IMR-90 (cell line): Measurements from ENCODE around the gene EFEMP2. TPM values are rescaled to one million over a fixed set of nuclear protein-coding genes. Genes with fewer than 3 reads are reported as not detected.

ENCODE experiments used
- ATAC-seq: fragments of 200-7000 bp; cut with Tn5 transposase; 2 replicates; pipeline ENCODE4 v1.9.1; 2020; ENCODE audit warnings: low read depth, mild to moderate bottlenecking, moderate library complexity
- BruUV-seq: library from RNA; stranded (reverse); fragments of 400-500 nt; replicated peaks from 2 replicates; lab custom pipeline; 2021; lab: Mats Ljungman, UMichigan
- CTCF ChIA-PET: fragments of 300-600 bp; formaldehyde crosslinking; extraction: SDS; loops from one replicate; lab custom pipeline; 2021; ENCODE audit warnings: antibody characterized with exemption; lab: Yijun Ruan, JAX
- POLR2A ChIA-PET: fragments of 300-600 bp; sonication (Branson Sonifier 250); formaldehyde crosslinking; loops from one replicate; lab custom pipeline; 2022; ENCODE audit warnings: antibody characterized with exemption; ENCODE audit not compliant: unreplicated experiment; lab: Charles Lee
- DNase-seq: peaks from one replicate; pipeline ENCODE4 v3.0.0; 2013
- H2AFZ ChIP-seq: replicated peaks from 2 replicates; pipeline ENCODE3; 2013; ENCODE audit warnings: low read length, mild to moderate bottlenecking; ENCODE audit not compliant: poor library complexity
- H2AK5ac ChIP-seq: 2 replicates; pipeline ENCODE4 v1.6.1; 2013; ENCODE audit warnings: low read depth, low read length, inconsistent platforms
- H2AK9ac ChIP-seq: replicated peaks from 2 replicates; pipeline ENCODE3; 2013; ENCODE audit warnings: mild to moderate bottlenecking, low read depth, low read length, moderate library complexity; ENCODE audit not compliant: poor library complexity
- H2BK120ac ChIP-seq: 2 replicates; pipeline ENCODE4 v1.6.1; 2013; ENCODE audit warnings: low read depth, low read length, inconsistent platforms
- H2BK15ac ChIP-seq: 3 replicates; pipeline ENCODE4 v1.6.1; 2013; ENCODE audit warnings: low read depth, low read length, inconsistent platforms
- H2BK20ac ChIP-seq: 2 replicates; pipeline ENCODE4 v1.6.1; 2013; ENCODE audit warnings: low read depth, mild to moderate bottlenecking, inconsistent platforms, low read length, moderate library complexity
- H2BK5ac ChIP-seq: 2 replicates; pipeline ENCODE4 v1.6.1; 2013; ENCODE audit warnings: mild to moderate bottlenecking, low read depth, low read length, inconsistent platforms; ENCODE audit not compliant: poor library complexity, severe bottlenecking
- H3K14ac ChIP-seq: replicated peaks from 2 replicates; pipeline ENCODE4 v1.6.1; 2013; ENCODE audit warnings: low read depth, low read length, inconsistent platforms
- H3K18ac ChIP-seq: 2 replicates; pipeline ENCODE4 v1.6.1; 2013; ENCODE audit warnings: low read depth, low read length, control low read depth
- H3K23ac ChIP-seq: 2 replicates; pipeline ENCODE4 v1.6.1; 2013; ENCODE audit warnings: low read depth, low read length, inconsistent platforms
- H3K27ac ChIP-seq: 2 replicates; pipeline ENCODE4 v1.5.1; 2013; ENCODE audit warnings: mild to moderate bottlenecking, control low read depth, low read length; ENCODE audit not compliant: insufficient read depth
- H3K27me3 ChIP-seq: 2 replicates; pipeline ENCODE4 v1.6.1; 2013; ENCODE audit warnings: low read length; ENCODE audit not compliant: control insufficient read depth, insufficient read depth
- H3K36me3 ChIP-seq: 2 replicates; pipeline ENCODE4 v1.6.1; 2013; ENCODE audit warnings: low read length, mixed read lengths; ENCODE audit not compliant: control insufficient read depth, insufficient read depth
- H3K4ac ChIP-seq: 2 replicates; pipeline ENCODE4 v1.6.1; 2013; ENCODE audit warnings: low read depth, low read length, inconsistent platforms
- H3K4me1 ChIP-seq: 2 replicates; pipeline ENCODE4 v1.6.1; 2013; ENCODE audit warnings: low read length, mixed read lengths; ENCODE audit not compliant: control insufficient read depth, insufficient read depth
- H3K4me2 ChIP-seq: 2 replicates; pipeline ENCODE4 v1.6.1; 2013; ENCODE audit warnings: low read depth, mild to moderate bottlenecking, control low read depth, low read length, moderate library complexity
- H3K4me3 ChIP-seq: 2 replicates; pipeline ENCODE4 v1.5.1; 2013; ENCODE audit warnings: low read depth, mild to moderate bottlenecking, control low read depth, low read length, moderate library complexity; ENCODE audit not compliant: insufficient read depth
- H3K56ac ChIP-seq: 2 replicates; pipeline ENCODE4 v1.6.1; 2013; ENCODE audit warnings: low read length, inconsistent platforms; ENCODE audit not compliant: insufficient read depth; ENCODE audit errors: extremely low read depth
- H3K79me1 ChIP-seq, 2 experiments: 2 replicates each; pipeline ENCODE4 v1.6.1; 2013; ENCODE audit warnings: low read length in 2 of 2, inconsistent platforms in 1 of 2, low read depth in 1 of 2
- H3K9ac ChIP-seq: 2 replicates; pipeline ENCODE4 v1.6.1; 2013; ENCODE audit warnings: low read depth, low read length, control low read depth
- H3K9me1 ChIP-seq: 2 replicates; pipeline ENCODE4 v1.6.1; 2013; ENCODE audit warnings: low read length, inconsistent platforms; ENCODE audit not compliant: insufficient read depth
- H3K9me3 ChIP-seq: 2 replicates; pipeline ENCODE4 v1.6.1; 2013; ENCODE audit warnings: low read length; ENCODE audit not compliant: control insufficient read depth, insufficient read depth
- H4K20me1 ChIP-seq: 2 replicates; pipeline ENCODE4 v1.6.1; 2013; ENCODE audit warnings: low read length, inconsistent platforms; ENCODE audit not compliant: insufficient read depth
- H4K5ac ChIP-seq: 2 replicates; pipeline ENCODE4 v1.6.1; 2013; ENCODE audit warnings: mild to moderate bottlenecking, low read depth, low read length, control low read depth
- H4K8ac ChIP-seq, 2 experiments: 2 replicates each; pipeline ENCODE4 v1.6.1; 2013; ENCODE audit warnings: low read depth in 2 of 2, low read length in 2 of 2, control low read depth in 1 of 2, inconsistent platforms in 1 of 2
- H4K91ac ChIP-seq: 2 replicates; pipeline ENCODE4 v1.6.1; 2013; ENCODE audit warnings: low read depth, low read length, inconsistent platforms; ENCODE audit not compliant: insufficient read depth
- BHLHE40 ChIP-seq: fragments of 150-350 bp; IDR thresholded peaks from 2 replicates; pipeline ENCODE4 v1.6.1; 2016; ENCODE audit warnings: mild to moderate bottlenecking, low read depth, low read length
- CHD1 ChIP-seq: IDR thresholded peaks from 2 replicates; pipeline ENCODE4 v1.6.1; 2012; ENCODE audit warnings: low read depth, low read length, improper control_type of control experiment
- CTCF ChIP-seq: conservative IDR thresholded peaks from 2 replicates; pipeline ENCODE4 v1.5.1; 2012; ENCODE audit warnings: mild to moderate bottlenecking, low read depth, low read length, improper control_type of control experiment
- FOS ChIP-seq: fragments of 150-350 bp; IDR thresholded peaks from 2 replicates; pipeline ENCODE4 v1.6.1; 2016; ENCODE audit warnings: low read depth, low read length
- MAFK ChIP-seq: IDR thresholded peaks from 2 replicates; pipeline ENCODE4 v1.6.1; 2012; ENCODE audit warnings: low read depth, low read length, improper control_type of control experiment
- MAZ ChIP-seq: IDR thresholded peaks from 2 replicates; pipeline ENCODE4 v1.6.1; 2012; ENCODE audit warnings: low read depth, mild to moderate bottlenecking, low read length, improper control_type of control experiment, moderate library complexity, borderline replicate concordance
- MXI1 ChIP-seq: IDR thresholded peaks from 2 replicates; pipeline ENCODE4 v1.6.1; 2012; ENCODE audit warnings: low read depth, mild to moderate bottlenecking, low read length, moderate library complexity, borderline replicate concordance
- POLR2A ChIP-seq: IDR thresholded peaks from 2 replicates; pipeline ENCODE4 v1.6.1; 2012; ENCODE audit warnings: mild to moderate bottlenecking, low read depth, low read length
- RAD21 ChIP-seq: IDR thresholded peaks from 2 replicates; pipeline ENCODE4 v1.6.1; 2012; ENCODE audit warnings: low read length, improper control_type of control experiment
- RCOR1 ChIP-seq: IDR thresholded peaks from 2 replicates; pipeline ENCODE4 v1.6.1; 2012; ENCODE audit warnings: mild to moderate bottlenecking, low read length, improper control_type of control experiment; ENCODE audit not compliant: insufficient replicate concordance
- SMC3 ChIP-seq: fragments of 150-350 bp; IDR thresholded peaks from 2 replicates; pipeline ENCODE4 v1.6.1; 2016; ENCODE audit warnings: low read depth, mild to moderate bottlenecking, antibody characterized with exemption, low read length, moderate library complexity
- WGBS, 2 experiments: methylation state at CpG; one replicate each; pipeline versions ENCODE4 v1.1.5 to v1.1.7; 2013; ENCODE audit warnings: missing lambda C conversion rate in 2 of 2; ENCODE audit not compliant: insufficient read length in 1 of 2; ENCODE audit errors: extremely low coverage in 2 of 2; 5-methylcytosine and 5-hydroxymethylcytosine counted together
- dilution Hi-C: fragments of 300-500 bp; cut with HindIII; formaldehyde crosslinking; loops from one replicate; pipeline ENCODE4 v1.14.3; 2018; ENCODE audit warnings: low sequenced_read_pairs; ENCODE audit not compliant: unreplicated experiment
- in situ Hi-C: fragments of 300-500 bp; cut with MboI; formaldehyde crosslinking; loops from 3 replicates; pipeline ENCODE4 v1.14.3; 2019; ENCODE audit warnings: low sequenced_read_pairs, inconsistent platforms, mixed read lengths
- intact Hi-C: fragments of 100-400 bp; cut with micrococcal nuclease; formaldehyde crosslinking; loops from 2 replicates; pipeline ENCODE4 v1.10.0; 2022
- polyA plus RNA-seq, 3 experiments: library from polyadenylated mRNA; depleted of rRNA; stranded (reverse); fragments of >200 nt; gene quantifications; 2 replicates each; pipeline ENCODE4 v1.2.3, GENCODE V29; 2012; ENCODE audit warnings: low replicate concordance in 1 of 3
- total RNA-seq: library from RNA; depleted of rRNA; stranded (reverse); fragments of >200 nt; gene quantifications from 2 replicates; pipeline ENCODE4 v1.2.3, GENCODE V29; 2012
- TF ChIP-seq, protein P1 (sequence below): fragments of 150-350 bp; IDR thresholded peaks from 2 replicates; pipeline ENCODE4 v1.6.1; 2017; ENCODE audit warnings: mild to moderate bottlenecking, antibody characterized with exemption, low read length, low read depth

Gene EFEMP2
- total and polyA plus RNA-seq, 2 of the 4 experiments (the other 2 are of a cell fraction) = 62.7 to 431 TPM

DNA sequence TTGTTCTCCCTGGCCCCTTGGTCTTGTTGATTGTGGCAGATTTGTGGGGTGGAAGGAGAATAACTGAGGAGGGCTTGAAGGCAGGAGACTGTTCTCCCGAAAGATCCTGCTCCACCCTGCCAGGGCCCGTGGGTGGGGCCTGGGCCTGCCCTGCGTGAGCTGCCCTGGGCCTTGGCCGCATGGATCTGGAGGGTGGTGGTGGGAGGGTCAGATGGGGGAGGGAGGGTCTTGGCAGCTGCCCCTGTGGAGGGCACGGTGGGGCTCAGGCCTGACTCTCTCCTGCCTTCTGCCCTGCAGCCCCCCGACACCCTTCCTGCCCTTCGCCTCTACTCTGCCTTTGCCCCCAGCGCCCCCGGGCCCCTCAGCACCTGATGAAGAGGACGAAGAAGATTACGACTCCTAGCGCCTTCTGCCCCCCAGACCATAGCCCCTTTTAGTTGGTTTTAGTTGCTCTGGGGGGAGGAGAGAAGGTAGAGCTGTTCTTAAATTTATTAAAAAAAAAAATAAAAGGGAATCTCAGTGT is 48.5 kb upstream of the EFEMP2 start:
- Histone ChIP-seq H2BK120ac (no peak overlapping the region), H3K9me1 (peaks cover 16% of the 10 kb centered on the region; the same call in 1 of the 2 replicates), H3K79me1 (peaks cover 12 to 51% of the 10 kb centered on the region in 2 experiments), H3K36me3 (peaks cover 41% of the 10 kb centered on the region), H4K8ac (peak overlapping the region in 1 of 2 experiments; percentile 32; a peak in 1 of 4 replicates), H3K9me3 (no peaks in the 10 kb centered on the region), H3K27ac (peak overlapping the region; percentile 93), H4K5ac (no peak overlapping the region), H2BK15ac (no peak overlapping the region), H3K18ac (no peak overlapping the region), H3K4me1 (peaks cover 28% of the 10 kb centered on the region), H2AFZ (peak overlapping the region; percentile 28), H3K14ac (peak overlapping the region; percentile 70; the same call in 1 of the 2 replicates), H3K27me3 (no peaks in the 10 kb centered on the region), H4K20me1 (peaks cover 11% of the 10 kb centered on the region), H2BK20ac (no peak overlapping the region), H2AK5ac (peak overlapping the region; percentile 66), H4K91ac (no peak overlapping the region), H3K4me3 (peak overlapping the region; percentile 91; the same call in 1 of the 2 replicates), H3K23ac (0 out of 2 replicates have a peak overlapping the region, but pooled peaks have one; percentile 62), H3K4ac (peak overlapping the region; percentile 73), H3K4me2 (peak overlapping the region; percentile 84), H2BK5ac (peak overlapping the region; percentile 85), H3K56ac (peak overlapping the region; percentile 9; the same call in 1 of the 2 replicates), H3K9ac (peak overlapping the region; percentile 78), H2AK9ac (peak overlapping the region; percentile 98)
- in situ Hi-C loops = no loop called here
- DNase-seq = no peak
- no peak for ATAC-seq
- BruUV-seq = no TSS peak
- CTCF ChIA-PET = no interaction called here
- intact Hi-C loops = no loop called here
- dilution Hi-C loops = no loop called here
- POLR2A ChIA-PET = interaction anchor here (1.1 kb wide), 1 partner anchor 30 kb away, joined by 3 read pairs; no protein-coding TSS in a partner anchor
- 80% methylated on average over 1 of the region's 12 CpGs; no CpG with 5 or more reads in 1 of the 2 experiments for WGBS, 2 experiments
- TF ChIP-seq MXI1 (no peak), FOS (no peak), RAD21 (no peak), BHLHE40 (no peak), SMC3 (no peak), CHD1 (no peak), CTCF (no peak), POLR2A (no peak), MAZ (no peak), MAFK (no peak), RCOR1 (no peak)
- TF ChIP-seq, protein P1, sequence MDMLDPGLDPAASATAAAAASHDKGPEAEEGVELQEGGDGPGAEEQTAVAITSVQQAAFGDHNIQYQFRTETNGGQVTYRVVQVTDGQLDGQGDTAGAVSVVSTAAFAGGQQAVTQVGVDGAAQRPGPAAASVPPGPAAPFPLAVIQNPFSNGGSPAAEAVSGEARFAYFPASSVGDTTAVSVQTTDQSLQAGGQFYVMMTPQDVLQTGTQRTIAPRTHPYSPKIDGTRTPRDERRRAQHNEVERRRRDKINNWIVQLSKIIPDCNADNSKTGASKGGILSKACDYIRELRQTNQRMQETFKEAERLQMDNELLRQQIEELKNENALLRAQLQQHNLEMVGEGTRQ = no peak
